Testis (tissue), 3 donors: ENCODE measurements around the gene UBE2H. TPM values are rescaled to one million over a fixed set of nuclear protein-coding genes. Genes with fewer than 3 reads are reported as not detected.

ENCODE experiments used
- DNase-seq: peaks from one replicate; pipeline ENCODE4 v3.0.0-alpha.2; 2019
- H3K27ac ChIP-seq, 2 donors: fragments of 200-600 bp; sonication (generic); one replicate each; pipeline ENCODE4 v1.5.1; 2019
- H3K27me3 ChIP-seq: fragments of 200-600 bp; sonication (generic); one replicate; pipeline ENCODE4 v1.5.1; 2019
- H3K36me3 ChIP-seq: fragments of 200-600 bp; sonication (generic); one replicate; pipeline ENCODE4 v1.5.1; 2017; ENCODE audit warnings: low read depth; ENCODE audit errors: missing control alignments
- H3K4me1 ChIP-seq: fragments of 200-600 bp; sonication (generic); one replicate; pipeline ENCODE4 v1.5.1; 2019
- H3K4me3 ChIP-seq, 2 donors: fragments of 200-600 bp; sonication (generic); one replicate each; pipeline ENCODE4 v1.5.1; 2017 to 2019
- H3K9me3 ChIP-seq: fragments of 200-600 bp; sonication (generic); one replicate; pipeline ENCODE4 v1.5.1; 2017
- CTCF ChIP-seq, 3 experiments: fragments of 450-650 bp in 2 of 3; fragments of 200-600 bp in 1 of 3; sonication (generic) in 1 of 3; IDR thresholded peaks; one replicate each; pipeline ENCODE4 v1.5.1; 2016 to 2019; ENCODE audit warnings: antibody characterized with exemption in 3 of 3, mild to moderate bottlenecking in 2 of 3, moderate library complexity in 1 of 3
- POLR2A ChIP-seq: fragments of 450-650 bp; IDR thresholded peaks from one replicate; pipeline ENCODE4 v1.6.1; 2017; ENCODE audit warnings: antibody characterized with exemption, mild to moderate bottlenecking, moderate library complexity
- WGBS, 2 donors: methylation state at CpG; one replicate each; pipeline ENCODE4 v1.1.5; 2018; 5-methylcytosine and 5-hydroxymethylcytosine counted together
- intact Hi-C: fragments of 100-400 bp; cut with DNase I; formaldehyde crosslinking; loops from one replicate; pipeline ENCODE4 v1.15.1; 2023; ENCODE audit warnings: low total_unique reads
- polyA plus RNA-seq: library from polyadenylated mRNA; stranded (reverse); fragments of 350-450 nt; fragmentation: Illumina TruSeq; extraction: RNeasy Lipid Tissue Mini Kit (QIAGEN cat#74804); gene quantifications from one replicate; pipeline ENCODE4 v1.2.3, GENCODE V29; 2014; ENCODE audit warnings: low read depth, low replicate concordance; ENCODE audit not compliant: insufficient read depth
- total RNA-seq, 2 donors: library from RNA; depleted of rRNA; stranded (reverse); fragments of >200 nt; gene quantifications; one replicate each; pipeline ENCODE4 v1.2.3, GENCODE V29; 2016

The UBE2H gene
- total and polyA plus RNA-seq, 3 donors from 2014 or later, result 93.5 to 130 (median 126) TPM

- Histone ChIP-seq H3K4me3 (no peak overlapping the region), H3K27me3 (peaks cover 5% of the 10 kb centered on the region), H3K4me1 (peaks cover 14% of the 10 kb centered on the region), H3K27ac (no peak overlapping the region), H3K9me3 (no peaks in the 10 kb centered on the region), H3K36me3 (no peaks in the 10 kb centered on the region)
- no peak for TF ChIP-seq POLR2A
- TF ChIP-seq CTCF (IDR thresholded peaks at IDR 0.05), result no peak
- DNase-seq, result no peak
- intact Hi-C loops, result no loop called here
- 6 to 10% methylated on average over 22 to 37 of the region's 37 CpGs for WGBS, 2 donors
Measured at GRCh38 chr7:129784783-129785684, 167.7 kb downstream of the UBE2H start.

GRCh38 chr7:129784437-129784782 is 168.3 kb downstream of the UBE2H start:
- peaks cover 7% of the 10 kb centered on the region for H3K27me3 ChIP-seq
- H3K4me3 ChIP-seq, result no peak overlapping the region
- H3K4me1 ChIP-seq, result peaks cover 14% of the 10 kb centered on the region
- no peaks in the 10 kb centered on the region for H3K36me3 ChIP-seq
- no peak for TF ChIP-seq POLR2A
- TF ChIP-seq CTCF (IDR thresholded peaks at IDR 0.05), result no peak
- no peak for DNase-seq
- H3K27ac ChIP-seq, result no peak overlapping the region
- H3K9me3 ChIP-seq, result no peaks in the 10 kb centered on the region
- intact Hi-C loops, result no loop called here
- 18% methylated on average over 25 of the region's 25 CpGs for WGBS, 2 donors

DNA sequence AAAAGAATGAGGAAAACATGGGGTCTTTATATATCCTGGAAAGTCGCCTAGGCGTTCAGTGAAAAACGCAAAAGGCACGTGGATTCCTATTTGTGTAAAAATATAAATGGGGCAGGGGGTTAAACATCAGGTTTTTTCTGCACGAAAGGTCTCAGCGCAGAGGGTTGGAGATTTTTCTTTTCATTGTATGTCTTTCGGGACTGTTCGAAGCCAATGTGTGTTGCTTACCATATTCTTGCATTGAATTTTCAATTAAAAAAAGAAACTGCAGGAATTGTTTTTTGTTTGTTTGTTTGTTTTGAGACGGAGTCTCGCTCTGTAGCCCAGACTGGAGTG is 169.2 kb downstream of the UBE2H start:
- Histone ChIP-seq H3K27me3 (peaks cover 10% of the 10 kb centered on the region), H3K4me3 (no peak overlapping the region), H3K27ac (no peak overlapping the region), H3K4me1 (peaks cover 21% of the 10 kb centered on the region), H3K9me3 (no peaks in the 10 kb centered on the region), H3K36me3 (no peaks in the 10 kb centered on the region)
- intact Hi-C loops, result no loop called here
- WGBS, 2 donors, result 16 to 18% methylated on average over 10 of the region's 10 CpGs
- TF ChIP-seq POLR2A (no peak), CTCF (IDR thresholded peaks at IDR 0.05) (no peak)
- no peak for DNase-seq

GRCh38 chr7:129782818-129783583 is 169.8 kb downstream of the UBE2H start:
- H3K9me3 ChIP-seq, result no peaks in the 10 kb centered on the region
- H3K4me1 ChIP-seq, result peaks cover 21% of the 10 kb centered on the region
- intact Hi-C loops, result no loop called here
- no peaks in the 10 kb centered on the region for H3K36me3 ChIP-seq
- no peak overlapping the region for H3K27ac ChIP-seq
- H3K27me3 ChIP-seq, result peaks cover 10% of the 10 kb centered on the region
- TF ChIP-seq CTCF (IDR thresholded peaks at IDR 0.05) (no peak), POLR2A (no peak)
- DNase-seq, result no peak
- 6 to 7% methylated on average over 18 to 41 of the region's 42 CpGs for WGBS, 2 donors
- peak overlapping the region in 1 of 2 donors; percentile 55 for H3K4me3 ChIP-seq
